Measurements from ENCODE around the gene SSBP1.

SSBP1 gene

DNA sequence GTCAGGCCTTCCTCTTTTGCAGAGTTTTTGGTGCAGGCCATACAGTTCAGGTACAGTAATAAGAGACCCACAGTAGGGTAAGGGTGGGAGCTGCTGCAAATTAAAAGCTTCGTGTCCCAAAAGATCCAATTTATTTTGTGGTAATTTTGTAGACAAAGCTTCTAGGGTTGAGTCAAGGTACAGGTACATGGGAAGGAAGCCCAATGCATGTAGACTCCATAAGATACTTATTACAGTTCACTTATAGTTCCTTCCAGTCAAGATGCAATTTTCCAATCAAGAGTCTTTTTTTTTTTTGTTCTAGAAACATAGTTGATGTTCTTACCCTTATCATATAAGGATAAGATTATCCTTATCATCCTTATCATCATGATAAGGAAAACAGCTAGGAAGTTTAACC is 38.2 kb downstream of the SSBP1 start, which contains the start of gene TAS2R4:
Gene TAS2R4, plus strand, starts transcription at position 301 of the 400 bp plus-strand sequence. CDS start 1,815 bp downstream, outside the sequence.
- no peak for DNase-seq (ENCODE audit: low spot score)

DNA sequence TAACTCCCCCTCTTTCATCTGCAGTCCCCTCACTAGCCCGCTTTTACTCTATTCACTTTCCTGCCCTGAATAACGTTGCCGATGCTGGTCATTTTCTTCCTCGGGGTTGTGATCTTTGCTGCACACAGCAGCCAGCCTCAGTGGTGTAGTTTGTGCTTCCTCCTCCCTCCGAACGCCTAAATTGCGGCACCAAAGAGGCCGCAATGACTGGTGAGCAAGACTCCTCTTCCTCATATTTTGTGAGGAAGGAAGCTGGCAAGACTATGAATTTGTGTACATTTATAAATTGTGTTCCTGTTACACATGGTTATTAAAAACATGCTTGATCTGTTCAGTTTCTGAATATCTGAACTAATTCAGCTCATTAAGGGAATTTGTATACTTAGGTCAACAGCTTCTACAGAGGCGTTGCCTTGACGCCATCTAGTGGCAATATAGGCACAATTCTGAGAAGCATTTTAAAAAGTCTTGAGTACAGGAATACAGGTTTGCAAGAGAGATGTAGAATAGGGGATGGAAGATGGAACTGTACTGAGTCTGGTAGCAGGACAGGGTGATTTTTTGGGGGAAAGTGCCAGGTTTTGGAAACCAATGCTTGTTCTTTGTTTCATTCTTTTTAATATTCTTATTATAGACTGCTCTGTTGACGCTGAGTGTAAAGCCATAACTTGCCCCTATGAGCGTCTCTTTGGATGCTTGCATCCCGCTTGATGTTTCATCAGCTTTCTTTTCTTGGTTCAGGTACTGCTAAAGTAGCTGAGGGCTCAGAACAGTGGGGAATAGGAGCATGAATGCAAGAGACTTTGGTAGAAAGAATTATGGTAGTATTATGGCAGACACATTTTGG is 47.8 kb downstream of the SSBP1 start:
- peak; percentile 51 for DNase-seq (ENCODE audit: low spot score)

DNA sequence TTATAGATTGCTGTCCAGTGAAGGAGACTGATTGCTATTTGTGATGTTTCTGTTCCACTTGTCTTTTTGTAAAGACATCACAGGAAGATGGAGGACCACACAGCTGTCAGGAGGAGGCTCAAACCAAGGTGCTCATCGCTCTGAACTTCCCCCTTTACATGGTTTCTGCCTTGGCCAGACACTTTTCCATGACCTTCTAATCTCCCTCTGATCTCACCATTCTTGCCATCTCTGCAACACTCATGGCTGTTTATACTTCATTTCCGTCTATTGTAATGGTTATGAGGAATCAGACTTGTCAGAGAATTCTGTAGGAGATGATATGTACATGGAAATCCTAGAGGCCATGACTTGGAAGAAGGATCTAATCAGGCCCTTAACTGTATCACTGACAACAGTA is 50.1 kb downstream of the SSBP1 start:
- no peak for DNase-seq (ENCODE audit: low spot score)

DNA sequence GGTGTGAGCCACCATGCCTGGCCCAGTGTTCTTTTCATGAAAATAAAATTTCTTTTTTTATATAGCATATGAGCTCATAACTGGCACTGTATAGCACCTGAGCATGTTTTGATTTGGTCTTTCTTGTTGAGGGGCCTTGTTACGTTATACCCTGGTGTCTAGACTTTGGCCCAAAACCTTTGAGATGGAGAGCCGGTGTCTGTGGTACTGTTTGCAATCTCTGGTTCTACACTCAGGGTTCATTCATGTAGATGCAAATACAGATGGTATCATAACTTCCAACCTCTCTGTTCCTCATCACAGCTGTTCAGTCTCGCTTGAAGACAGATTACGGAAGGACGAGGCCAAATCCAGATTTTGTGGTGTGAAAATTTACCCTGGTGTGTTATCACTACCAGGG is 51.8 kb downstream of the SSBP1 start, which contains the start of gene TAS2R5:
Gene TAS2R5, plus strand, starts transcription at position 301 of the 400 bp plus-strand sequence. CDS start 145 bp downstream, outside the sequence.
- no peak for DNase-seq (ENCODE audit: low spot score)

DNA sequence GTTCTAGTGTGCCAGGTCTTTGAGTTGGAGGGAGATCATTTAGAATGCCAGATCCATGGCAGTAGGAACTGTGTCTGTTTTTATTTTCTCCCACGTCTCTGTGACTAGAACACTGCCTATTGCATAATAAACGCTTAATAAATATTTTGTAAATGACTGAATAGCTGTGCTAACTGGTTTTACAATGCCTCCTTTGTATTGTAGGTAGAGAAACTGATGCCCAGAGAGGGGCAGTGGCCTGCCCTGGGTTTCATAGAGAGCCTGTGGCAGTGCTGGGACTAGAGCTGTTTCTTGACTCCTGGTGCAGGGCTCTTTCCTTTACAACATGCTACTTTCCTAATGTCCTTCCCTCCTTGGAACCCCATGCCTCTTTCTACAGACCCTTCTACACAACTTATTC is 54.4 kb downstream of the SSBP1 start:
- no peak for DNase-seq (ENCODE audit: low spot score)

Data from CD4-positive, alpha-beta T cell treated with Interleukin-2 at 100 ng/mL for 4 hours (primary cell).